ENCODE data around the gene CACYBP.

CACYBP gene

DNA sequence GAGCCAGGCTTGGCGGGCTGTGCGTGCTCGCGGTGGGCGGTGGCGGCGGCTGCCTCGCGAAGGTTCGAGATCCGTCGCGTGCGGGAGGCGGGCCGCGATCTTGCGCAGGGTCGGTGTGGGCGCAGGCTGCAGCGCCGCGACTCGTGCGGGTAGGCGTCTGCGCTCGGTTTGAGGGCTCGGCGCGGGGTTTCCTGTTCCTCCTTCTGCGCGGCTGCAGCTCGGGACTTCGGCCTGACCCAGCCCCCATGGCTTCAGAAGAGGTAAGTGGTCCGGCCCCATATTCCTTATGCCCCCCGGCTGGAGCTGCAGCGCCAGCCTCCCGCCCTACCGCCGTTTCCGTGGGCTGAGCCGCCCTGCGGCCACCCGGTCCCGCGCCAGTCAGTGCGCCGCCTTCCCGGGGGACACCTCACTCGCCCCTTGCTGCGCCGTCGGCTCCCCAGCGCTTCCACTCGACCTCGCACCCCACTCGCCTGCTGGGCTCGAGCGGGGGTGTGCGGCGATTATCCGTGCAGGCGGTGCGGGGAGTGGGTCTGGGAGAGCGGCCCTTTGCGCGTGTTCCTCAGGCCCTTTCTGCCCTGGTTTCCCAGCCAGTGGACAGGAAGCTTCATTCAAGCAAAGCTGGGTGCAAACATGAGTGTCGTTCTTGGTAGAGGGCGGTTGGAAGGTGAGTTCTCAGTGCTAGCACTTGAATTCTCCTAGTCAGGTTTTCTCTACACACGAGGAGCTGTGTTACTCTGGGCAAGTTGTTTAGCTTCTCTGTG is at the start of gene CACYBP:
TSS of gene CACYBP (plus strand) at position 12 of the 761 bp plus-strand sequence. CDS start at position 246, 234 bp downstream.
- peak; percentile 23 for DNase-seq

DNA sequence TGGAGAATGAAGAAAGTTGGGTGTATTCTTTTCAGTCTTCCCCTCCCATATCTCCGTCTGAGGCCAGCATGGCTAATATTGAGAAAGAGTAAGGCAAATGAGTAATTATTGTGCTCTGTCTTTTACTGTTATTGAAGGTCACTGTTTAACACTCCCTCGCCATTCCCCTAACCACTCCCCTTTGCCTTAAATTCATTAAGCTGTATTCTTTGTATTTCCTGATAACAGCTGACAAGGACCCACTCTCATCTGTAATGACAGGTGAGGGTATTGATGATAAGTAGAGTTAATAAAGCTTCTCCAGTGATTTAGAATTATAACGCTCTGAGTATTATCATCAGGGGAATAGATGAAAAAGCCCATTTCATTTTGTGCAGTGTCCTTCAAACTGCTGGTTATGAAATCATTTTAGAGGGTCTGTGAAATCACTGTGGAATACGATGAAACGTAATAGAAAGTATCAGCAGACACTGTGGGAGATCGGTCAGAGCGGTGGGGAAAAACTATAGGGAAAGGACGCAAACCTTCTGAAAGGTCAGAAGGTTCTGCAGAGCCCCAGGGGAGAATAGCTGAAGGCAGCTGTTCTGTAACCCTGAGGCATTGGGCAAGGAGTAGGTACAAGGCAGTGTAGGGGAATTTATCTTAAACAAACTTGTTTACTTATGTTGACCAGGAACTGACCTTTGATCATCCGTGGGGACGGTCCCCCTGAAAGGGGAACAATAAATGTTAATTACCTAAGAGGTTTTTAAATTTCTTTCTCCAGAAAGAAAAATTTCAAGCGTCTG is 46.3 kb upstream of the CACYBP start:
- no peak for DNase-seq

DNA sequence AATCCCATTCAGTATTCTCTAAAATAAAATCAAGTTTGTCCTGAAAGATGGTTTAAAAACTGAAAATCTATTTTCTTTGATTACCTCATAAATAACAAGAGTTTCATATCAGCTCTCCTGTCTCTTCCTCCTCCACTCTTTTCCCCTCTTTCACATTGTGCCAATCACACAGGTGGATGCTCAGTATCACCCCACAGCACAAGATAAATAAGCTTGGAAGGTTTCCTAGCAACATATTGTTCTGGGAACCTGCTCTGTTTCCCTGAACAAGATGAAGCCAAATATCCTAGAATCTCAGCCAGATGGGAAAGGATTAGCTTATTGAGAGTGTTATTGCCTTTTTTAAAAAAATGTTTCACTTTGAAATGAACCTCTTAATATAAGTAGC is 45.7 kb upstream of the CACYBP start:
- DNase-seq: peak; percentile 7

GRCh38 chr1:174954671-174955669 is 44.8 kb upstream of the CACYBP start:
- DNase-seq: peak; percentile 80

DNA sequence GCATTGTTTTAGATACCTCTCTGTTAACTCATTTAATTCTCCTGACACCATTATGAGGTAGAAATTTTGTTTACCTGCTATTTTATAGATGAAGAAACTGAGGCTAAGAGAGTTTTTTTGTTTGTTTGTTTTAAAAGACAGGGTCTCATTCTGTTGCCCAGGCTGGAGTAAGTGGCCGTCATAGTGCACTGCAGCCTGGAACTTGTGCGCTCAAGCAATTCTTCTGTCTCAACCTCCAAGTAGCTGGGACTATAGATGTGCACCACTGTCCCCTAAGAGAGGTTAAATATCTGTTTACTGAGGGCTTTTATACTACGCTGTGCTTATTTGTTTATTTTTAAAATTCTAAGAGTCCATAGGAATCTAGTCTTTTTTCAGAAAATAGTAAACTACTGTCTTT is 43.7 kb upstream of the CACYBP start:
- no peak for DNase-seq

DNA sequence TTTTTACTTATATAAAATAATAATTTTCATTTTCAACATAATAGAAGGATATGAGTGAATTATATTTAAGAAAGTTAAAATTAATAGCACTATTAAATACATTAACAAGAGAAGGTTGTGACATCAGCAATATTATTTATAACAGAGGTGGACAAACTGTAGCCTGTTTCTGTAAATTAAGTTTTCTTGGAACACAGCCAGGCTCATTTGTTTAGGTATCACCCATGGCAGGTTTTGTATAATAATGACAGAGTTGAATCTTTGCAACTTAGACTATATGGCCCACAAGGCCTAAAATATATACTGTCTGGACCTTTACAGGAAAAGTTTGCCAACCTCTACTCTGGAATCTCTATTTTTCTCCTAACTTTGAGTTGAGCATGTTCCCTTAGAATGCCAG is 42.8 kb upstream of the CACYBP start:
- DNase-seq: no peak

- DNase-seq: no peak
Observed at GRCh38 chr1:174957829-174958228, 41.9 kb upstream of the CACYBP start.

GRCh38 chr1:174958396-174958795 is 41.4 kb upstream of the CACYBP start:
- DNase-seq: no peak

DNA sequence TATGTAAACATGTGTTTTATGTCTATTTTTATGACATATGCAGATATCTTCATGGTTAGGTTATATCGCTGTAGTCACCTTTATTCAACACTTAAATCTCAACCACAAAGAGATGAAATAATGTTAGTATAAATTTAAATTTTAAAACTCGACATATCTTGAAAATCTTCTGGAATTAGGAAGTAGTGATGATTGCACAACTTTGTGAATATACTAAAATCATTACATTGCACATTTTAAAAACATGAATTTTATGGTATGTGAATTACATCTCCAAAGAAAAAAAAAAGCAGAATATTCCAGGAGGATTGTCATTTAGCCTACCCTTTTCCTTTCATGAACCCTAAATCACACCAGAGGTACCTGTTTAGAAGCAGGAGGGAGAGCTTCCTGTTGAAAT is 39.4 kb upstream of the CACYBP start:
- no peak for DNase-seq

DNA sequence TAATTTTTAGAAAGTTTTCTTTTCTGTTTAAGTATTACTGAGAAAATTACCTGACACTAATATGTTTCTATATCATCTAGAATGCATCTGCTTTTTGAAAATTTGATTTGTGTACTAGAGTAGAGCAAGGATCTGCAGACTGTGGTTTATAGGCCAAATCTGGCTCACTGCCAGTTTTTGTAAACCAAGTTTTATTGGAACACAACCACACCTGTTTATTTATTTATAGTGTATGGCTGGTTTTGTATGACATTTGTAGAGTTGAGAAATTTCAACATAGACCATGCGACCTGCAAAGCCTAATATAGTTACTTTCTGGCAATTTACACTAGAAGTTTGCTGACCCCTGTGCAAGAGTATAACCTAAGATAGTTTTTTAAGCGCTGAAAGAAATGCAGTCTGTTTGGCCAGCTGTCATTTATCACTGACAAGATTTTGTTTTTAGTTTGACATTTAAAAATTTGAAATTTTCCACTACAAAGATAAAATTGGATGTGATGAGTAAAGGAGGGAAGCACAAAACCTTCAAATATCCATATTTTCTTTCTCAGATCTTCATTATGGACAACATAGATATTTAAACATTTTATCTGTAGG is 36.1 kb upstream of the CACYBP start:
- DNase-seq: peak; percentile 12

DNA sequence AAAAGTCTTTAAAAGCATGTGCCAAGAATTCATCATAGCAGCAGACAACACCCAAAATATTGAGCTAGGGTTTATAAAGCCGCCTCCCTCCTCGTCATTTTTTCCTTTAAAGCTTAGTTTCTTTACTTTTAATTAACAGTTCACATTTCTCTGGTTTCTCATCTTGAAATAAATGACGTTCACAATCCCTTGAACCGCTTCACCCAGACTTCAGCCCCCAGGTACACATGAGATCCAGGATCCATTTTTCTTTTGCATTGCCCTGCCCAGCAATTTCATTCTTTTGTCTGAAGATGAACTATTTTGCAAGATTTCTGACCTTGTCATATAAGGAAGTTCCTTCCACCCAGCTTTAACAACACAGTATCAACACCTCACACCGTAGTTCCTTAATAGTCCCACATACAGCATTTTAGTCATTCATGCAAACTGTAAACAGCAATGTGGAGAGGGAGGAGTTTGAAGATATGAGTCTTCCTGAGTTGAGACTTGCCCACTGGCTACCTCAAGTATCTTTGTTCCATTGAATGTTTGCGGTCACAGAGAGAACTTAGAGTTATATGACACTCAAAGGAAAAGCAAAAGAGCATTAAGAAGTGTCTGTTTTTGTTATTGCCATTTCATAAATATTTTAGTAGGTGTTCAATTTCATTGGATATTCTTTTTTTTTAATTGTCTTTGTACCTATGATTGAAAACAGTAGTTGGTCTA is 35.3 kb upstream of the CACYBP start:
- peak; percentile 78 for DNase-seq

- no peak for DNase-seq
Observed at GRCh38 chr1:174964972-174965361, 34.8 kb upstream of the CACYBP start.

DNA sequence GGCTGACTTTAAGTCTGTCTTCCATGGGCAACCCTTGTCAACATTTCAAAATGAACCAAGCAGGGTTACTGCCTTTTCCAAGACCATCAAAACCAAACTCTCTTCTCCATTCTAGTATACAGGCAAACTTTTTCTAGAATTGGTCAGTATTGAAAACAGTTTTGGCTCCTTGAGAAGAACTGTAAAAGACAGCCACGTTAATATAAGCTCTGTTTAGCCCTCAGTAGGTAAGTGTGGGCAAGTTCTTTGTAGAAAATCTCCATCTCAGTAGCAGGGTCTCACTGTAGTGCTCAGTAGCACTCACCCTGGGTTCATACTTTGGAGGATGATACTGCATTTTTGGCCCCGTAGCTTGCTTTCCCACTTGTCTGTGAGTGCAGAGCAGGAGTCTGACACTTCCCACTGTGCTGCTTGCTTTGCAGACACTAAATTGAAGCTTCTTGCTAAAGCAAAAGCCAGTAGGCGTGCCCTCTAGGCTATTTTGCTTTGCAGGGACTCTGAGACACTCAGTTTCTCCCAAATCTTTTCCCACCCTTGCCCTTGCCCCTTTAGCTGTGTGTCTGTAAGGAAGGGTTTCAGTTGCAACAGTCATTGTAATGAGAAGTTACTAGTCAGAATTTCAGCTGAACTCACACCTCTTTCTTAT is 34.3 kb upstream of the CACYBP start:
- DNase-seq: no peak

- DNase-seq: no peak
Observed at GRCh38 chr1:174966008-174966572, 33.7 kb upstream of the CACYBP start.

DNA sequence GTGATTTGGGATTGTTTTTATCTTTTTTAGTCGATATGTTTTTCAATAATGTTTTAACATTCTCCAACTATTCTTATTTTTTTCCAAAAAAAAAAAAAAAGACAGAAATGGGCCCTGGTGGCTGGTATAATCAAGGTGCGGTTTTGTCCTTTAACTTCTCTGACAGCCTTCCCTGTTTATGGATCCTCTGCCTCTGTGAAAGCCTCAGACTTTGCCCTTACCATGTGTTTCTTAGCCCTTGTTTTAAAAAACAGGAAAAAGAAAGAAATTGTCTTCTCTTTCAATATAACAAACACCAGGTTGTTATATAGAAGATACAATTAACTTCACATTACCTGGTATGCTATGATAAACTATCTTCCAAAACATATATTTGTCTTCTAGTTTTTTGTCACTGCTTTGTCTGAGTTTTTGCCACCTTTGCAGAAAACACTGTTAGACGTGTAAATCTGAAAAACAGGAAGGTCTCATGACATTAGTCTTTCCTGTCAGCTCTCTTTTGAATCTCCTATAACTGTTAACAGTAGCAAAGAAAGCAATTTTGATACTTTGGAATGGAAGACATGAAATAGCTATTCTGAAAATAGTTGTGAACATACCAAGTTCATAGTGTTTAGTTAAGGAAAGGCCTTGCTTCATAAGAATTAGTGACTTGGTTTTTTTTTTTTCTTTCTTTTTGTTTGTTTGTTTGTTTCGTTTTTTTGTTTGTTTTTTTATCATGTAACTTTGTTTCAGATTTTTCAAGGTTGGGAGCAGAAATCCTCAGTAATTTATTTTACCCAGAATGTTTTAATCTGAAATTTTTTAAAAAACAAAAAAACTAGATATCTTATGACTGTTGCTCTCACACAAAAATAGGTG is 31.7 kb upstream of the CACYBP start:
- no peak for DNase-seq

DNA sequence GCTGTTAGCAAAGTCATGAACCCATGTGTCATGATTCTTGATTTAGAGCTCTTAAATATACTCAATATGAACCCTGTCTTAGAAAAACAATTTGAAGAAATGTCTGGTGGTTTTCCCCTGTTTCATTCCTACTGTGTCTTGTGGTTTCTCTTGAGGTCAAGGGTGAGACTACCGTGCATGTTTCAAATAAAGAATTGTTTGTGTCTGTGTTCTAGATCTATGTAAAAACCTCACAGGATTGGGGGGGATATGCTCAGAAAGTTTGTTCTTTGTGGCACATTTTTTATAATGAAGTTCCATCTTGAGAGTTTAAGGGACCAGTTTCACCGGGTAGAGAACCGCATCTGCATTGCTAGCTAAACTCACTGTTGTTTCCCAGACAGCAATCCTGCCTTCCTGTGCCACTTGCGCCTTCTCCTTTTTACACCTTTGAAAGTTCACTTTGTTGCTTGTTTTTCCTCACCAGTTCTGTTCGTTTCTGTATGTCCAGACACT is 30.9 kb upstream of the CACYBP start:
- DNase-seq: no peak

DNA sequence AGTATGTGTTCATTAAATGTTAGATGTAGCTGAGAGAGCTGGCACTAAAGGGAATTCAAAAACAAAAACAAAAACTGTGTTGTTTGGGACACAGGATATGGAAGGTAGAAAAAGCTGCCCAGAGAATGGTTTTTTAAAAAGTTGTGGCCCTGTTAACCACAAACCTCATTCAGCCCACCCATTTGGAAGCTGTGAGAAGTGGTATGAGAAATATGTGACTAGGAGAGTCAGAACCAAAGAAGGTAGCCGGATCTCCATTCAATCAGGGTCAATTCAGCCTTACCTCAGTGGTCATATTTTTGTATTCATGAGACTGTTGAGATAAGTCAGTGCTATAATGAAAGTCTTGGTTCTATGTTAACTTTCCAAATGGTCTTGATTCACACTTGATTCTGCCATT is 29.8 kb upstream of the CACYBP start:
- no peak for DNase-seq

DNA sequence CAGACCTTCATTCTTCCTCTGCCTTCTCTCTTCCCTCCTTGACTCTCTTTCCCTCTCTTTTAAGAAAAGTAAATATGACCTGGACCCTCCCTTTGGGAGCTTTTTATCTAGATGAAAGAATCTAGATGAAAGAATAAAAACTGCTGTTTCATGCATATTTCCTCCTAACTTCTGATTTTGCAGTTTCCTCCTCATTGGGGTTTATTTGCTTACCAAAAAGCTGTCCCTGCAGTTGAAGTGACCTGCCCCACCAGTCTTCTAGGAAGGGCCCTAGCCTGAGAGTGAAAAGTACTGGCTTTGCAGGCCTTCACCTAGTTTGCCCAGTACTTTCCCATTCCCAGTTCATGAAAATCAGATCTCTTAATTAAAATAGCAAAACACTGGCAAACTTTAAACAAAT is 28.3 kb upstream of the CACYBP start:
- DNase-seq: no peak

- no peak for DNase-seq
Observed at GRCh38 chr1:174971902-174972301, 27.8 kb upstream of the CACYBP start.

GRCh38 chr1:174974711-174975119 is 25.0 kb upstream of the CACYBP start:
- no peak for DNase-seq

Measured in DMS79 (cell line).